Measurements from ENCODE around the gene LRMDA. TPM values are rescaled to one million over a fixed set of nuclear protein-coding genes. Genes with fewer than 3 reads are reported as not detected.
A peak's percentile ranks its signal among the peaks of the same experiment; 100 is the strongest.

Gene LRMDA
- total and polyA plus RNA-seq, 2 of the 13 experiments (the other 11 are each of a cell fraction or from before 2014, with no cell fraction given) = 13.4 to 22.0 TPM

- intact Hi-C loops (cut with micrococcal nuclease; ENCODE audit: unreplicated experiment) (no loop called here), in situ Hi-C loops (cut with HindIII; ENCODE audit: extremely low pct_ligation_motif_present, low pct_unique_long_range_greater_than_20kb) (no loop called here)
- no peaks in the 10 kb centered on the region for H3K79me2 ChIP-seq (ENCODE audit: insufficient read depth, low read length)
- no peaks in the 10 kb centered on the region for H3K9me3 ChIP-seq (ENCODE audit: low read length)
- peaks cover 48% of the 10 kb centered on the region for H3K4me1 ChIP-seq (ENCODE audit: insufficient read depth, low read length)
- DNase-seq (ENCODE audit: low spot score) = peak; percentile 43
- ChIA-PET CTCF (ENCODE audit: low intra/inter-chr PET ratio, low total read pairs) (no interaction called here), POLR2A (interaction anchor here (0.9 to 2.7 kb wide), 7 partner anchors 8 to 363 kb away, joined by 3 to 18 read pairs (median 8); partner anchors contain the start of gene ZNF503)
- H3K27me3 ChIP-seq (ENCODE audit: control insufficient read depth in 1 of 2, insufficient read depth in 2 of 2, low read length in 2 of 2) = no peaks in the 10 kb centered on the region
- peak overlapping the region; percentile 63 for H3K27ac ChIP-seq (ENCODE audit: extremely low read length, insufficient read depth, low read length)
- no TSS peak for BruUV-seq (replicated peaks)
- FAIRE-seq = no peak
- H4K20me1 ChIP-seq (ENCODE audit: insufficient read depth, low read length) = no peaks in the 10 kb centered on the region
- H2AFZ ChIP-seq (ENCODE audit: low read length) = no peak overlapping the region
- no peak overlapping the region for H3K9ac ChIP-seq (ENCODE audit: insufficient read depth, low read depth, low read length)
- H3K4me3 ChIP-seq (replicated peaks in 1 of 3; ENCODE audit: insufficient read depth in 1 of 3, low read depth in 2 of 3, low read length in 3 of 3) = no peak overlapping the region
- TF ChIP-seq TGIF2 (CRISPR knock-in tag; IDR thresholded peaks at IDR 0.05) = no peak
- no peak for TF ChIP-seq SOX13 (IDR thresholded peaks at IDR 0.05)
- TF ChIP-seq SOX13 (CRISPR knock-in tag; conservative IDR thresholded peaks at IDR 0.05 in 1 of 2, IDR thresholded peaks at IDR 0.05 in 1 of 2) = peak in 1 of 2 experiments; percentile 38; a peak in 1 of 4 replicates
- no peak for TF ChIP-seq ZNF333 (CRISPR knock-in tag; IDR thresholded peaks at IDR 0.05; ENCODE audit: borderline replicate concordance)
- no peak for TF ChIP-seq MYC (CRISPR knock-in tag; IDR thresholded peaks at IDR 0.05; ENCODE audit: borderline replicate concordance)
- no peak for TF ChIP-seq ZNF570 (CRISPR knock-in tag; IDR thresholded peaks at IDR 0.05; ENCODE audit: borderline replicate concordance)
- TF ChIP-seq THRA (CRISPR knock-in tag; IDR thresholded peaks at IDR 0.05; ENCODE audit: borderline replicate concordance) = peak; percentile 84; the same call in 1 of the 2 replicates
- no peak for TF ChIP-seq ZNF292 (CRISPR knock-in tag; IDR thresholded peaks at IDR 0.05; ENCODE audit: borderline replicate concordance, low read depth)
- no peak for TF ChIP-seq PAX8 (CRISPR knock-in tag; IDR thresholded peaks at IDR 0.05; ENCODE audit: borderline replicate concordance)
- TF ChIP-seq ZSCAN5A (CRISPR knock-in tag; IDR thresholded peaks at IDR 0.05; ENCODE audit: borderline replicate concordance) = no peak
- TF ChIP-seq TEAD2 (CRISPR knock-in tag; IDR thresholded peaks at IDR 0.05) = no peak
- TF ChIP-seq RXRB (CRISPR knock-in tag; IDR thresholded peaks at IDR 0.05; ENCODE audit: borderline replicate concordance) = 0 out of 2 replicates have a peak, but pooled peaks have one; percentile 44
- no peak for TF ChIP-seq FLYWCH1 (CRISPR knock-in tag; IDR thresholded peaks at IDR 0.05)
- H3K36me3 ChIP-seq (replicated peaks in 1 of 2; ENCODE audit: control insufficient read depth in 1 of 2, insufficient read depth in 2 of 2, low read length in 2 of 2) = no peaks in the 10 kb centered on the region
- peak; percentile 45 for ATAC-seq
- H3K4me2 ChIP-seq (ENCODE audit: low read depth, low read length) = 0 out of 2 replicates have a peak overlapping the region, but pooled peaks have one; percentile 18
- WGBS (ENCODE audit: low lambda C conversion rate) = 94% methylated on average over 4 of the region's 4 CpGs
These were observed 333.8 kb downstream of the LRMDA start for GRCh38 chr10:75764974-75765788.

Data from HepG2 (cell line).